OCI-LY7 (cell line): ENCODE results near the gene NACC2.

Source experiments
- EZH2phosphoT487 ChIP-seq: fragments of 200-600 bp; sonication (generic); IDR thresholded peaks from 2 replicates; pipeline ENCODE4 v1.6.1; 2018; ENCODE audit warnings: low read depth, borderline replicate concordance, mild to moderate bottlenecking, mixed run types, antibody characterized with exemption, low read length, moderate library complexity, mixed read lengths
- TF ChIP-seq, protein P1 (sequence below): fragments of 200-600 bp; sonication (generic); conservative IDR thresholded peaks from 2 replicates; pipeline ENCODE4 v1.5.1; 2014; ENCODE audit warnings: mild to moderate bottlenecking, antibody characterized with exemption, low read length, moderate library complexity, mixed read lengths

DNA sequence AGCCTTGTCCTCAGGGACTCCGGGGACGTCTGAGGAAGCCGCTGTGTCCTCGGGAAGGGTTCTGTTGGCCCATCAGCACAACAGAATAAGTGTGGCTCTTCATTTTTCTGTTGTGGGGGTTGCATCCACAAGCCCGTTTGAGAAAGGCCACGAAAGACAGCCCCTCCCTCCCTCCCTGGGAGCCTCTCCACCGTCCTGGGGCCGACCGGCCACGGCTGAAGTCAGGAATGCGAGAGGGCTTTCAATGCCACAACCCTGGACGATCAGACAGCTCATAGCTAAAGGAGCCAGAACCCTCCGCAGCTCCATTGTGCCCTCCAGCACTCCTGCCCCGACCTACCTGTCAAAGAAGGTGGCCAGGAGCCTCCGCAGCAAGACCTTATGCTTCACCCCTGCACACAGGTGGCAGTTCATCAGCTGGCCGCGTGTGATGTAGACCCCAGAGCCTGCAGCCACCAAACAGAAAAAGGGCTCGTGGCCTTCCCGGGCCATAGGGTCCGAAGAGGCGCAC, 81.5 kb downstream of the NACC2 start:
- TF ChIP-seq, protein P1, sequence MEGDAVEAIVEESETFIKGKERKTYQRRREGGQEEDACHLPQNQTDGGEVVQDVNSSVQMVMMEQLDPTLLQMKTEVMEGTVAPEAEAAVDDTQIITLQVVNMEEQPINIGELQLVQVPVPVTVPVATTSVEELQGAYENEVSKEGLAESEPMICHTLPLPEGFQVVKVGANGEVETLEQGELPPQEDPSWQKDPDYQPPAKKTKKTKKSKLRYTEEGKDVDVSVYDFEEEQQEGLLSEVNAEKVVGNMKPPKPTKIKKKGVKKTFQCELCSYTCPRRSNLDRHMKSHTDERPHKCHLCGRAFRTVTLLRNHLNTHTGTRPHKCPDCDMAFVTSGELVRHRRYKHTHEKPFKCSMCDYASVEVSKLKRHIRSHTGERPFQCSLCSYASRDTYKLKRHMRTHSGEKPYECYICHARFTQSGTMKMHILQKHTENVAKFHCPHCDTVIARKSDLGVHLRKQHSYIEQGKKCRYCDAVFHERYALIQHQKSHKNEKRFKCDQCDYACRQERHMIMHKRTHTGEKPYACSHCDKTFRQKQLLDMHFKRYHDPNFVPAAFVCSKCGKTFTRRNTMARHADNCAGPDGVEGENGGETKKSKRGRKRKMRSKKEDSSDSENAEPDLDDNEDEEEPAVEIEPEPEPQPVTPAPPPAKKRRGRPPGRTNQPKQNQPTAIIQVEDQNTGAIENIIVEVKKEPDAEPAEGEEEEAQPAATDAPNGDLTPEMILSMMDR, result no peak
- TF ChIP-seq EZH2phosphoT487, result no peak
